Measurements from ENCODE around the gene SH3GLB2.

DNA sequence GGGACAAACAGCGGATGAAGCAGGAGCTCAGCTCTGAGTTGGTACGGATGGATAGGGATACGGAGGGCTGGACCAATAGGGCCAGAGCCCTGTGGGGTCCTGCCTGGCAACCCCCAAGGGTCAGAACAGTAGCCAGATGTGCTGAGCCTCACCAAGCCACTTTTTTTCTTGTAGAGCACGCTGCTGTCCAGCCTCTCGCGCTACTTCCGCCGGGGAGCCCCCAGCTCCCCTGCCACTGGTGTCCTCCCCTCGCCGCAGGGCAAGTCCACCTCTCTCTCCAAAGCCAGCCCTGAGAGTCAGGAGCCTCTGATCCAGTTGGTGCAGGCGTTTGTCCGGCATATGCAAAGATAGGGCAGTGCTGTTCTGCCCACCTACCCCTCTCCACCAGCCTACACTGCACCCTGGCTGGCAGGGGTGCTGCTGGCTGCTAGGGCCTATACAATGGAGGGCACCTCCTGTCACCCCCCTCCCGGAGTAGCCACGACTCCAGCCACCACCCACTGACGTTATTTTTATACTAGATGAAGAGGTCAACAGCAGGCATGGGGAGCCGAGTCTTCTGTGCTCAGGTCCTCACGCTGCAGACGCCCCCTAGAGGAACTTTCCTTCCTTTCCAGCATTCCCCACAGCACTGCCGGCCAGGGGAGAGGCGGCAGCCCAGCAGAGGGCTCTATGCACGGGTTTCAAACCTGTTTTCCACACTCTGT is 21.6 kb downstream of the SH3GLB2 start:
- TF ChIP-seq, protein P1, sequence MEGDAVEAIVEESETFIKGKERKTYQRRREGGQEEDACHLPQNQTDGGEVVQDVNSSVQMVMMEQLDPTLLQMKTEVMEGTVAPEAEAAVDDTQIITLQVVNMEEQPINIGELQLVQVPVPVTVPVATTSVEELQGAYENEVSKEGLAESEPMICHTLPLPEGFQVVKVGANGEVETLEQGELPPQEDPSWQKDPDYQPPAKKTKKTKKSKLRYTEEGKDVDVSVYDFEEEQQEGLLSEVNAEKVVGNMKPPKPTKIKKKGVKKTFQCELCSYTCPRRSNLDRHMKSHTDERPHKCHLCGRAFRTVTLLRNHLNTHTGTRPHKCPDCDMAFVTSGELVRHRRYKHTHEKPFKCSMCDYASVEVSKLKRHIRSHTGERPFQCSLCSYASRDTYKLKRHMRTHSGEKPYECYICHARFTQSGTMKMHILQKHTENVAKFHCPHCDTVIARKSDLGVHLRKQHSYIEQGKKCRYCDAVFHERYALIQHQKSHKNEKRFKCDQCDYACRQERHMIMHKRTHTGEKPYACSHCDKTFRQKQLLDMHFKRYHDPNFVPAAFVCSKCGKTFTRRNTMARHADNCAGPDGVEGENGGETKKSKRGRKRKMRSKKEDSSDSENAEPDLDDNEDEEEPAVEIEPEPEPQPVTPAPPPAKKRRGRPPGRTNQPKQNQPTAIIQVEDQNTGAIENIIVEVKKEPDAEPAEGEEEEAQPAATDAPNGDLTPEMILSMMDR (conservative IDR thresholded peaks at IDR 0.05; ENCODE audit: low read depth, low read length), result peak; percentile 96
- TF ChIP-seq EZH2 (IDR thresholded peaks at IDR 0.05; ENCODE audit: borderline replicate concordance, low read depth, low read length, poor library complexity, severe bottlenecking), result no peak
